Calu3 (cell line): Measurements from ENCODE around the gene ARHGAP15. TPM values are rescaled to one million over a fixed set of nuclear protein-coding genes. Genes with fewer than 3 reads are reported as not detected.

ENCODE experiments used
- BruUV-seq: library from RNA; stranded (reverse); fragments of 400-500 nt; replicated peaks from 2 replicates; lab custom pipeline; 2021; lab: Mats Ljungman, UMichigan
- CTCF ChIA-PET: fragments of 300-600 bp; sonication (Branson Sonifier 250); formaldehyde crosslinking; loops from one replicate; lab custom pipeline; 2022; ENCODE audit warnings: antibody characterized with exemption; lab: Charles Lee
- DNase-seq: peaks from one replicate; pipeline ENCODE4 v3.0.0; 2022
- H3K27ac Mint-ChIP-seq: one replicate; pipeline ENCODE4 v1.8.0; 2022; ENCODE audit warnings: mixed read lengths; ENCODE audit not compliant: unreplicated experiment
- H3K27me3 Mint-ChIP-seq: one replicate; pipeline ENCODE4 v1.8.0; 2022; ENCODE audit warnings: mixed read lengths; ENCODE audit not compliant: unreplicated experiment
- H3K36me3 Mint-ChIP-seq: one replicate; pipeline ENCODE4 v1.8.0; 2022; ENCODE audit warnings: mild to moderate bottlenecking, moderate library complexity, mixed read lengths; ENCODE audit not compliant: insufficient read depth, unreplicated experiment
- H3K4me1 Mint-ChIP-seq: one replicate; pipeline ENCODE4 v1.8.0; 2022; ENCODE audit warnings: mild to moderate bottlenecking, low read depth, mixed read lengths; ENCODE audit not compliant: unreplicated experiment
- H3K4me3 Mint-ChIP-seq: one replicate; pipeline ENCODE4 v1.8.0; 2022; ENCODE audit warnings: mild to moderate bottlenecking, low read depth, moderate library complexity, mixed read lengths; ENCODE audit not compliant: unreplicated experiment
- H3K9me3 Mint-ChIP-seq: one replicate; pipeline ENCODE4 v1.8.0; 2022; ENCODE audit warnings: low read depth, mixed read lengths; ENCODE audit not compliant: unreplicated experiment
- intact Hi-C: fragments of 100-400 bp; cut with micrococcal nuclease; formaldehyde crosslinking; loops from one replicate; pipeline ENCODE4 v1.10.0; 2022; ENCODE audit not compliant: unreplicated experiment
- total RNA-seq: library from RNA; stranded (reverse); gene quantifications from 2 replicates; pipeline ENCODE4 v1.2.3, GENCODE V29; 2022
- TF ChIP-seq, protein P1 (sequence below): fragments of 200-600 bp; IDR thresholded peaks from one replicate; pipeline ENCODE4 v1.8.0; 2022; ENCODE audit warnings: antibody characterized with exemption; ENCODE audit not compliant: unreplicated experiment

The ARHGAP15 gene
- total RNA-seq, 1 experiment from 2014 or later: not detected

GRCh38 chr2:143574069-143574468 lies 444.9 kb downstream of the ARHGAP15 start:
- CTCF ChIA-PET: no interaction called here
- BruUV-seq: no TSS peak
- H3K27me3 Mint-ChIP-seq: no peaks in the 10 kb centered on the region
- no peak overlapping the region for H3K27ac Mint-ChIP-seq
- no peaks in the 10 kb centered on the region for H3K4me1 Mint-ChIP-seq
- no peaks in the 10 kb centered on the region for H3K36me3 Mint-ChIP-seq
- TF ChIP-seq, protein P1, sequence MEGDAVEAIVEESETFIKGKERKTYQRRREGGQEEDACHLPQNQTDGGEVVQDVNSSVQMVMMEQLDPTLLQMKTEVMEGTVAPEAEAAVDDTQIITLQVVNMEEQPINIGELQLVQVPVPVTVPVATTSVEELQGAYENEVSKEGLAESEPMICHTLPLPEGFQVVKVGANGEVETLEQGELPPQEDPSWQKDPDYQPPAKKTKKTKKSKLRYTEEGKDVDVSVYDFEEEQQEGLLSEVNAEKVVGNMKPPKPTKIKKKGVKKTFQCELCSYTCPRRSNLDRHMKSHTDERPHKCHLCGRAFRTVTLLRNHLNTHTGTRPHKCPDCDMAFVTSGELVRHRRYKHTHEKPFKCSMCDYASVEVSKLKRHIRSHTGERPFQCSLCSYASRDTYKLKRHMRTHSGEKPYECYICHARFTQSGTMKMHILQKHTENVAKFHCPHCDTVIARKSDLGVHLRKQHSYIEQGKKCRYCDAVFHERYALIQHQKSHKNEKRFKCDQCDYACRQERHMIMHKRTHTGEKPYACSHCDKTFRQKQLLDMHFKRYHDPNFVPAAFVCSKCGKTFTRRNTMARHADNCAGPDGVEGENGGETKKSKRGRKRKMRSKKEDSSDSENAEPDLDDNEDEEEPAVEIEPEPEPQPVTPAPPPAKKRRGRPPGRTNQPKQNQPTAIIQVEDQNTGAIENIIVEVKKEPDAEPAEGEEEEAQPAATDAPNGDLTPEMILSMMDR: no peak
- H3K9me3 Mint-ChIP-seq: no peaks in the 10 kb centered on the region
- no peak overlapping the region for H3K4me3 Mint-ChIP-seq
- intact Hi-C loops: no loop called here
- no peak for DNase-seq

GRCh38 chr2:143575340-143575739 lies 446.1 kb downstream of the ARHGAP15 start:
- peak; percentile 7 for DNase-seq
- CTCF ChIA-PET: interaction anchor here (0.6 kb wide), 1 partner anchor 146 kb away, joined by 3 read pairs; no protein-coding TSS in a partner anchor
- Mint-ChIP-seq H3K27me3 (no peaks in the 10 kb centered on the region), H3K27ac (no peak overlapping the region), H3K4me3 (no peak overlapping the region), H3K9me3 (no peaks in the 10 kb centered on the region), H3K4me1 (no peaks in the 10 kb centered on the region), H3K36me3 (no peaks in the 10 kb centered on the region)
- no TSS peak for BruUV-seq
- TF ChIP-seq, protein P1: no peak
- intact Hi-C loops: no loop called here

DNA sequence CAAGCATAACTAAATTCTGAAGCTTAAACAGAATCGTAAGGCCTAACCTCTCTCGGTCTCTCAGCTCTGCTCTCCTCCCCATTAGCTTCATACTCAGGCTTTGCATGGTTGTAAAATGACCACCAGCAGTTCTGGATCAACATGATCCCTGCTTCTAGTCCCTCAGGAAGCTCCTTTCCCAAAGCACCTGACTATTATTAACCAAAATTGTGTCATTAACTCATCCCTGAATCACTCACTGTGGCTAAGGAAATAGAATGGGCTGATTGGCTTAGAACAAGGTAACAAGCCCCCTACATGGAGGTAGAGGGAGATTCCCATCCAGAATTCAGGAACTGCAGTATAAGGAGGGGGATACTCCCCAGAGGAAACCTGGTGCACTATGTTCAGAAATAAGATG lies 448.3 kb downstream of the ARHGAP15 start:
- no peaks in the 10 kb centered on the region for H3K27me3 Mint-ChIP-seq
- CTCF ChIA-PET: no interaction called here
- DNase-seq: no peak
- TF ChIP-seq, protein P1: no peak
- no peak overlapping the region for H3K4me3 Mint-ChIP-seq
- no peaks in the 10 kb centered on the region for H3K36me3 Mint-ChIP-seq
- intact Hi-C loops: no loop called here
- H3K9me3 Mint-ChIP-seq: no peaks in the 10 kb centered on the region
- BruUV-seq: no TSS peak
- peaks cover 18% of the 10 kb centered on the region for H3K4me1 Mint-ChIP-seq
- no peak overlapping the region for H3K27ac Mint-ChIP-seq

GRCh38 chr2:143579456-143579855 lies 450.2 kb downstream of the ARHGAP15 start:
- no peak overlapping the region for H3K27ac Mint-ChIP-seq
- CTCF ChIA-PET: no interaction called here
- H3K27me3 Mint-ChIP-seq: no peaks in the 10 kb centered on the region
- peaks cover 18% of the 10 kb centered on the region for H3K4me1 Mint-ChIP-seq
- no TSS peak for BruUV-seq
- intact Hi-C loops: no loop called here
- no peak overlapping the region for H3K4me3 Mint-ChIP-seq
- H3K9me3 Mint-ChIP-seq: no peaks in the 10 kb centered on the region
- no peak for DNase-seq
- H3K36me3 Mint-ChIP-seq: no peaks in the 10 kb centered on the region
- TF ChIP-seq, protein P1: no peak
